ENCODE results near the gene FKBP1B. TPM values are rescaled to one million over a fixed set of nuclear protein-coding genes. Genes with fewer than 3 reads are reported as not detected.
A peak's percentile ranks its signal among the peaks of the same experiment; 100 is the strongest.

FKBP1B gene
- total RNA-seq, 1 donor = 3.3 TPM

DNA sequence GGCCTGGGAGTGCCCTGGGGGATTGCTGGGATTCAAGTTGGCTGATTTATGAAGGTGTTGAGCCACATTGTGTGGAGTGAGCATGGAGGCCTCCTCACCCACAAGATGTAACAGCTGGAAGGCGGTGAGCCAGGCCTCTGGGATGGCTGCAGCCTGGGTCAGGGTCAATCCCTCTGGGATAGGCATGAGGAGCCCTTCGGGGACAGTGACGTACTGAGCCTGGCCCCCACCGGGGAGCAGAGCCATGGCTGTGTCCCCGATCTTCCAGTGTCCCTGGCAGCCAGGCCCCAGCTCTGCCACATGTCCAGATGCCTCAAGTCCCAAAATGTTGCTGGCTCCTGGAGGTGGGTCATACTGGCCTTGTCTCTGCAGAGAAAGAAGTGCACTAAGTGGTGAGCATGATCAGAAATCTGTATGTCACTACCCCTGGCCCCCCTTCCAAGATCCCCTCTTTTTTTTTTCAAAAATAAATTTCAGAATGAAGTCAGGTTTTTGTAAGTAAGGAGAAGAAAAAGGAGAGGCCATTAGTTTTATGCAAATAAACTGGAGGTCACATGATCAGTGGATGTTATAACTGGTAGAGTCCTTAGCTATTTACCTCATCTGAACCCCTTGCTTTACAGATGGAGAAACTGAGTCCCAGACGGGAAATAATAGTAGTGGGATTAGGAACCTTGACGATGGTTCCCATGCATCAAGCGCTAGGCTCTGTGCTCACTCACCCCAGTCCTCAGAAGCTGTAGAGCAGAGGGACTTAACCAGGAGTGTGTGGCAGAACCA lies 33.4 kb downstream of the FKBP1B start:
- Histone ChIP-seq H3K4me1 (ENCODE audit: insufficient read depth, low read length) (peaks cover 10% of the 10 kb centered on the region), H3K79me2 (ENCODE audit: insufficient read depth, low read length) (peaks cover 5% of the 10 kb centered on the region)
- DNase-seq (ENCODE audit: insufficient read length, low spot score, missing footprints) = no peak

DNA sequence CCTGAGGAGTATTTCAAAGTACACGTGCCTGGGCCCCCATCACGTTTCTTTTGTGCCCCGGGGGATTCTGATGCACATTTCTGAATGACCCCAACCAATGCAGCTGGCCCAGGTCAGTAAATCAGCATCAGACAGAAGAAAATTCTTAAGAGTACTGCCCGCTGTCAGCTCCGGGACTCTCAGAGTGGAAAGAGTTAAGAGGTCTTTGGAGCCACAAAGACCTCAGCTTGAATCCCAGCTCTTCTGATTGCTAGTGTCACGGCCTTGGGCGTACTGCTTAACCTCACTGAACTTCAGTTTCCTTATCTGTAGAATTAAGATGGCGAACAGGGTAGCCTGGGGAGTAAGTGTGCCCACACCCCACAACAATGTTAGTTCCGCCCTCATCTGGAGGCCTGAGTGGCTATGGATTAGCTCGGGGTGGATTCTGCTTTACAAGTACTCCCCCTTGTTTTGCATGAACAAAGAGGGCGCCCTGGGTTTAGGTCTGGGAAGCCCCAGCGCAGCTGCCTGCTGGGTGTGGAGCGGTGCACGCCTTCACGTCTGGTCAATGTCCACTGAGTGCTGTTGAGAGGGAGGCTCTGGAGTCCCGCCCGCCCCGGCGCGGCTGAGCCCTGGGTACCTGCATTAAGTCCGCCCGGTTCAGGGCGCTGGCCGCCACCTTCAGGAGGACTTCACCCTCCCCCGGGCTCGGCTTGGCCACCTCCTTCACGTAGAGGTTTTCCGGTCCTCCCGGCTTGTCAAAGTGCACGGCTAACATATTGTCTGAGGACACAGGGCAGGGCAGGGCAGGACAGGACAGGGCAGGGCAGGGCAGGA lies 34.2 kb downstream of the FKBP1B start:
- TF ChIP-seq, protein P1, sequence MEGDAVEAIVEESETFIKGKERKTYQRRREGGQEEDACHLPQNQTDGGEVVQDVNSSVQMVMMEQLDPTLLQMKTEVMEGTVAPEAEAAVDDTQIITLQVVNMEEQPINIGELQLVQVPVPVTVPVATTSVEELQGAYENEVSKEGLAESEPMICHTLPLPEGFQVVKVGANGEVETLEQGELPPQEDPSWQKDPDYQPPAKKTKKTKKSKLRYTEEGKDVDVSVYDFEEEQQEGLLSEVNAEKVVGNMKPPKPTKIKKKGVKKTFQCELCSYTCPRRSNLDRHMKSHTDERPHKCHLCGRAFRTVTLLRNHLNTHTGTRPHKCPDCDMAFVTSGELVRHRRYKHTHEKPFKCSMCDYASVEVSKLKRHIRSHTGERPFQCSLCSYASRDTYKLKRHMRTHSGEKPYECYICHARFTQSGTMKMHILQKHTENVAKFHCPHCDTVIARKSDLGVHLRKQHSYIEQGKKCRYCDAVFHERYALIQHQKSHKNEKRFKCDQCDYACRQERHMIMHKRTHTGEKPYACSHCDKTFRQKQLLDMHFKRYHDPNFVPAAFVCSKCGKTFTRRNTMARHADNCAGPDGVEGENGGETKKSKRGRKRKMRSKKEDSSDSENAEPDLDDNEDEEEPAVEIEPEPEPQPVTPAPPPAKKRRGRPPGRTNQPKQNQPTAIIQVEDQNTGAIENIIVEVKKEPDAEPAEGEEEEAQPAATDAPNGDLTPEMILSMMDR (IDR thresholded peaks at IDR 0.05; ENCODE audit: extremely low read depth, low read depth, low read length) = no peak
- no peaks in the 10 kb centered on the region for H3K9me3 ChIP-seq (ENCODE audit: low read depth, low read length)
- DNase-seq (ENCODE audit: insufficient read length, low spot score, missing footprints) = peak; percentile 87

More for the DNA sequence above, 33.4 kb downstream of the FKBP1B start:
- Histone ChIP-seq H3K36me3 (ENCODE audit: insufficient read depth, low read length) (peaks cover 23% of the 10 kb centered on the region), H3K27ac (ENCODE audit: low read depth, low read length) (peak overlapping the region; percentile 62), H3K27me3 (ENCODE audit: insufficient read depth, low read length) (no peaks in the 10 kb centered on the region), H4K20me1 (ENCODE audit: insufficient read depth, low read length) (no peaks in the 10 kb centered on the region), H2AFZ (ENCODE audit: low read length) (peak overlapping the region; percentile 79), H3K4me2 (ENCODE audit: insufficient read depth, low read length) (peak overlapping the region; percentile 90), H3K4me3 (ENCODE audit: insufficient read depth, low read length) (peak overlapping the region; percentile 88), H3K9me3 (ENCODE audit: low read depth, low read length) (no peaks in the 10 kb centered on the region)
- TF ChIP-seq, protein P1 (IDR thresholded peaks at IDR 0.05; ENCODE audit: extremely low read depth, low read depth, low read length) = no peak

DNA sequence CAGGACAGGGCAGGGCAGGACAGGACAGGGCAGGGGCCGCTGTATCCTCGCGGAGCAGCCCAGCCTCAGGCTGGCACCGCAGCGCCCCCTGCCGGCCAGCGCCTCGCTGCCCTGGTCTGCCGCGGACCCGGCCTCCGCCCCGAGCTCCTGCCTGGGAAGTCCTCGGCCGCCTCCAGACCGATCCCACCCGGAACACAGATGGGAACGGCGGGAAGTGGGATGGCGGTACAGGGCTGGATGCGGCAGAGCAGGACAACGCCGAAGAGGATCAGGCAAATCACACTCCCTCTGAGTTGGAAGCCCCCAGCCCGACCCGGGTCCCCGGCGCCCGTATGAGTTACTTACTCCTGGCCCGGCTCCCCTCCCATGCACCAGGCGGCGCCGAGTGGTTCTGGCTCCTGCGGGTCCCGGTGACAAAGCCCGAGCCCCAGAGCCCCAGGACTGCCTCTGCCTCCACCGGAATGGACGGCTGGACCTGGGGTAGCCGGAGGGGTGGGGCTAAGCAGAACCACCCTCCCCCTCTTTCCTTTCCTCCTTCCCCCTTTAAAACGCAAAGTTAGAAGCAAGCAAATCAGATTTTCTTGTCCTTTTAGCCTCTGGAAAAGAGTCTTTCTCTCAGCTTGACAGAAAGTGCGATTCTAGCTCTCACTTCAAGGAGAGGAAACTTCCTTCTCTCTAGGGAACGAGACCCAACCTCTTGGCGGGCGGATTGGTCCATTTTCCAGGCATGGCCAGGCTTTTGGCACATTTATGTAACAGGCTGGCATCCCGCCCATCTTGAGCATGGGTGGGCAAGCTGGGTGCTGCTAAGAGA lies 35.1 kb downstream of the FKBP1B start, which contains the start of gene TP53I3:
TP53I3 (minus strand) TSS at position 449 of the 814 bp plus-strand sequence. CDS start 508 bp downstream, outside the sequence.
- no peaks in the 10 kb centered on the region for H4K20me1 ChIP-seq (ENCODE audit: insufficient read depth, low read length)
- H3K4me1 ChIP-seq (ENCODE audit: insufficient read depth, low read length) = peaks cover 10% of the 10 kb centered on the region
- H3K36me3 ChIP-seq (ENCODE audit: insufficient read depth, low read length) = peaks cover 18% of the 10 kb centered on the region
- TF ChIP-seq, protein P1 (IDR thresholded peaks at IDR 0.05; ENCODE audit: extremely low read depth, low read depth, low read length) = peak; percentile 77
- no peaks in the 10 kb centered on the region for H3K9me3 ChIP-seq (ENCODE audit: low read depth, low read length)
- H2AFZ ChIP-seq (ENCODE audit: low read length) = peak within 1 kb of the TSS; percentile 96
- H3K4me2 ChIP-seq (ENCODE audit: insufficient read depth, low read length) = peak within 1 kb of the TSS; percentile 90
- H3K4me3 ChIP-seq (ENCODE audit: insufficient read depth, low read length) = peak within 1 kb of the TSS; percentile 88
- peaks cover 5% of the 10 kb centered on the region for H3K79me2 ChIP-seq (ENCODE audit: insufficient read depth, low read length)
- H3K27me3 ChIP-seq (ENCODE audit: insufficient read depth, low read length) = no peaks in the 10 kb centered on the region
- DNase-seq (ENCODE audit: insufficient read length, low spot score, missing footprints) = peak; percentile 98
- peak within 1 kb of the TSS; percentile 62 for H3K27ac ChIP-seq (ENCODE audit: low read depth, low read length)

More for the DNA sequence above, 34.2 kb downstream of the FKBP1B start:
- Histone ChIP-seq H3K27ac (ENCODE audit: low read depth, low read length) (peak overlapping the region; percentile 62), H2AFZ (ENCODE audit: low read length) (peak overlapping the region; percentile 79), H3K27me3 (ENCODE audit: insufficient read depth, low read length) (no peaks in the 10 kb centered on the region), H4K20me1 (ENCODE audit: insufficient read depth, low read length) (no peaks in the 10 kb centered on the region), H3K4me3 (ENCODE audit: insufficient read depth, low read length) (peak overlapping the region; percentile 88), H3K36me3 (ENCODE audit: insufficient read depth, low read length) (peaks cover 23% of the 10 kb centered on the region), H3K4me2 (ENCODE audit: insufficient read depth, low read length) (peak overlapping the region; percentile 90), H3K4me1 (ENCODE audit: insufficient read depth, low read length) (peaks cover 10% of the 10 kb centered on the region), H3K79me2 (ENCODE audit: insufficient read depth, low read length) (peaks cover 5% of the 10 kb centered on the region)
